H9 (cell line): ENCODE measurements around the gene TPRN. TPM values are rescaled to one million over a fixed set of nuclear protein-coding genes. Genes with fewer than 3 reads are reported as not detected.
A peak's percentile ranks its signal among the peaks of the same experiment; 100 is the strongest.

ENCODE experiments used
- DNase-seq: peaks from one replicate; pipeline ENCODE4 v3.0.0-alpha.2; 2017
- H2AFZ ChIP-seq: one replicate; pipeline ENCODE4 v1.6.1; 2013; ENCODE audit warnings: mild to moderate bottlenecking, low read length, control low read depth, moderate library complexity
- H2AK5ac ChIP-seq: 2 replicates; pipeline ENCODE4 v1.6.1; 2013; ENCODE audit warnings: low read length, control low read depth, mixed read lengths; ENCODE audit not compliant: insufficient read length
- H2BK120ac ChIP-seq: one replicate; pipeline ENCODE4 v1.6.1; 2013; ENCODE audit warnings: low read depth, mild to moderate bottlenecking, low read length, control low read depth, inconsistent platforms; ENCODE audit not compliant: poor library complexity, severe bottlenecking
- H2BK12ac ChIP-seq: 2 replicates; pipeline ENCODE4 v1.6.1; 2013; ENCODE audit warnings: low read length, control low read depth, mixed read lengths, low read depth; ENCODE audit not compliant: insufficient read length
- H2BK15ac ChIP-seq: 2 replicates; pipeline ENCODE4 v1.6.1; 2013; ENCODE audit warnings: low read depth, low read length, control low read depth
- H2BK20ac ChIP-seq: one replicate; pipeline ENCODE4 v1.6.1; 2013; ENCODE audit warnings: low read depth, mild to moderate bottlenecking, low read length, control low read depth, inconsistent platforms; ENCODE audit not compliant: poor library complexity, severe bottlenecking
- H2BK5ac ChIP-seq: 2 replicates; pipeline ENCODE4 v1.6.1; 2013; ENCODE audit warnings: low read length, control low read depth, mixed read lengths; ENCODE audit not compliant: insufficient read length
- H3K14ac ChIP-seq: 2 replicates; pipeline ENCODE4 v1.6.1; 2013; ENCODE audit warnings: low read length, control low read depth; ENCODE audit not compliant: insufficient read depth
- H3K18ac ChIP-seq: 2 replicates; pipeline ENCODE4 v1.6.1; 2013; ENCODE audit warnings: low read depth, mild to moderate bottlenecking, mixed read lengths, low read length, control low read depth; ENCODE audit not compliant: insufficient read length
- H3K23ac ChIP-seq: 2 replicates; pipeline ENCODE4 v1.6.1; 2013; ENCODE audit warnings: low read length, control low read depth, mixed read lengths, low read depth; ENCODE audit not compliant: insufficient read length
- H3K23me2 ChIP-seq: 2 replicates; pipeline ENCODE4 v1.6.1; 2013; ENCODE audit warnings: low read depth, mild to moderate bottlenecking, mixed read lengths, low read length, control low read depth; ENCODE audit not compliant: insufficient read length, poor library complexity, severe bottlenecking
- H3K27ac ChIP-seq: 2 replicates; pipeline ENCODE4 v1.5.1; 2013; ENCODE audit warnings: low read length, control low read depth, mixed read lengths, low read depth; ENCODE audit not compliant: insufficient read length
- H3K27me3 ChIP-seq: 2 replicates; pipeline ENCODE4 v1.6.1; 2013; ENCODE audit warnings: low read length, control low read depth, inconsistent platforms; ENCODE audit not compliant: insufficient read depth
- H3K4ac ChIP-seq: 2 replicates; pipeline ENCODE4 v1.6.1; 2013; ENCODE audit warnings: low read depth, mild to moderate bottlenecking, control low read depth, inconsistent platforms, low read length, moderate library complexity
- H3K4me1 ChIP-seq: 2 replicates; pipeline ENCODE4 v1.6.1; 2013; ENCODE audit warnings: low read length, control low read depth, inconsistent platforms; ENCODE audit not compliant: insufficient read depth
- H3K4me2 ChIP-seq: 2 replicates; pipeline ENCODE4 v1.6.1; 2013; ENCODE audit warnings: low read length, control low read depth, mixed read lengths; ENCODE audit not compliant: insufficient read length, insufficient read depth
- H3K56ac ChIP-seq: 2 replicates; pipeline ENCODE4 v1.6.1; 2013; ENCODE audit warnings: low read depth, mild to moderate bottlenecking, mixed read lengths, low read length, control low read depth; ENCODE audit not compliant: insufficient read length
- H3K79me1 ChIP-seq: 2 replicates; pipeline ENCODE4 v1.6.1; 2013; ENCODE audit warnings: low read depth, mild to moderate bottlenecking, moderate library complexity, low read length, control low read depth, inconsistent platforms; ENCODE audit not compliant: insufficient read depth, poor library complexity, severe bottlenecking
- H3K79me2 ChIP-seq: 2 replicates; pipeline ENCODE4 v1.6.1; 2013; ENCODE audit warnings: low read length, control low read depth, inconsistent platforms; ENCODE audit not compliant: insufficient read depth
- H3K9ac ChIP-seq: 2 replicates; pipeline ENCODE4 v1.6.1; 2013; ENCODE audit warnings: low read length, control low read depth, mixed read lengths; ENCODE audit not compliant: insufficient read length; ENCODE audit errors: extremely low read depth
- H3K9me3 ChIP-seq: one replicate; pipeline ENCODE4 v1.6.1; 2013; ENCODE audit warnings: low read depth, low read length, inconsistent platforms; ENCODE audit not compliant: control insufficient read depth
- H3T11ph ChIP-seq: one replicate; pipeline ENCODE4 v1.6.1; 2013; ENCODE audit warnings: mild to moderate bottlenecking, low read length, control low read depth, inconsistent platforms
- H4K20me1 ChIP-seq: one replicate; pipeline ENCODE4 v1.6.1; 2013; ENCODE audit not compliant: control insufficient read depth, insufficient read length, insufficient read depth
- H4K5ac ChIP-seq: 2 replicates; pipeline ENCODE4 v1.6.1; 2013; ENCODE audit warnings: low read depth, mild to moderate bottlenecking, mixed read lengths, low read length, control low read depth; ENCODE audit not compliant: insufficient read length
- H4K8ac ChIP-seq: replicated peaks from 2 replicates; pipeline ENCODE4 v1.6.1; 2013; ENCODE audit warnings: low read length, control low read depth, mixed read lengths, low read depth; ENCODE audit not compliant: insufficient read length
- H4K91ac ChIP-seq: 2 replicates; pipeline ENCODE4 v1.6.1; 2013; ENCODE audit warnings: low read depth, mild to moderate bottlenecking, moderate library complexity, mixed read lengths, low read length, control low read depth; ENCODE audit not compliant: insufficient read length
- H3K27ac Mint-ChIP-seq, 3 experiments: 2 replicates in 2 of 3; 3 replicates in 1 of 3; pipeline ENCODE4 v1.8.0; 2020 to 2021; ENCODE audit warnings: mixed read lengths in 3 of 3, mild to moderate bottlenecking in 1 of 3, moderate library complexity in 1 of 3
- H3K27me3 Mint-ChIP-seq: 2 replicates; pipeline ENCODE4 v1.8.0; 2021; ENCODE audit warnings: low read depth, mild to moderate bottlenecking, moderate library complexity, mixed read lengths
- H3K36me3 Mint-ChIP-seq, 3 experiments: 2 replicates in 2 of 3; 3 replicates in 1 of 3; pipeline ENCODE4 v1.8.0; 2020 to 2021; ENCODE audit warnings: low read depth in 3 of 3, mixed read lengths in 3 of 3; ENCODE audit not compliant: insufficient read depth in 1 of 3
- H3K4me1 Mint-ChIP-seq, 2 experiments: 2 replicates each; pipeline ENCODE4 v1.8.0; 2020; ENCODE audit warnings: mixed read lengths in 2 of 2
- H3K4me3 Mint-ChIP-seq, 2 experiments: 2 replicates in 1 of 2; 3 replicates in 1 of 2; pipeline ENCODE4 v1.8.0; 2020 to 2021; ENCODE audit warnings: mild to moderate bottlenecking in 2 of 2, mixed read lengths in 2 of 2, moderate library complexity in 1 of 2
- H3K9me3 Mint-ChIP-seq, 2 experiments: 2 replicates in 1 of 2; 3 replicates in 1 of 2; pipeline ENCODE4 v1.8.0; 2020; ENCODE audit warnings: mild to moderate bottlenecking in 2 of 2, mixed read lengths in 2 of 2, moderate library complexity in 1 of 2
- WGBS: extraction: QIAGEN DNeasy Blood & Tissue Kit; methylation state at CpG from one replicate; pipeline ENCODE4 v1.1.7; 2013; ENCODE audit warnings: missing lambda C conversion rate, low lambda C conversion rate, mixed read lengths; ENCODE audit not compliant: insufficient read length; ENCODE audit errors: extremely low coverage; 5-methylcytosine and 5-hydroxymethylcytosine counted together
- total RNA-seq: library from RNA; stranded (reverse); gene quantifications from 2 replicates; pipeline ENCODE4 v1.2.1, GENCODE V29; 2021
- TF ChIP-seq, protein P1 (sequence below): fragments of 200-600 bp; sonication (generic); conservative IDR thresholded peaks from 3 replicates; pipeline ENCODE4 v1.8.0; 2021; ENCODE audit warnings: antibody characterized with exemption, mild to moderate bottlenecking

TPRN gene
- total RNA-seq, 1 experiment from 2014 or later: 30.7 TPM

DNA sequence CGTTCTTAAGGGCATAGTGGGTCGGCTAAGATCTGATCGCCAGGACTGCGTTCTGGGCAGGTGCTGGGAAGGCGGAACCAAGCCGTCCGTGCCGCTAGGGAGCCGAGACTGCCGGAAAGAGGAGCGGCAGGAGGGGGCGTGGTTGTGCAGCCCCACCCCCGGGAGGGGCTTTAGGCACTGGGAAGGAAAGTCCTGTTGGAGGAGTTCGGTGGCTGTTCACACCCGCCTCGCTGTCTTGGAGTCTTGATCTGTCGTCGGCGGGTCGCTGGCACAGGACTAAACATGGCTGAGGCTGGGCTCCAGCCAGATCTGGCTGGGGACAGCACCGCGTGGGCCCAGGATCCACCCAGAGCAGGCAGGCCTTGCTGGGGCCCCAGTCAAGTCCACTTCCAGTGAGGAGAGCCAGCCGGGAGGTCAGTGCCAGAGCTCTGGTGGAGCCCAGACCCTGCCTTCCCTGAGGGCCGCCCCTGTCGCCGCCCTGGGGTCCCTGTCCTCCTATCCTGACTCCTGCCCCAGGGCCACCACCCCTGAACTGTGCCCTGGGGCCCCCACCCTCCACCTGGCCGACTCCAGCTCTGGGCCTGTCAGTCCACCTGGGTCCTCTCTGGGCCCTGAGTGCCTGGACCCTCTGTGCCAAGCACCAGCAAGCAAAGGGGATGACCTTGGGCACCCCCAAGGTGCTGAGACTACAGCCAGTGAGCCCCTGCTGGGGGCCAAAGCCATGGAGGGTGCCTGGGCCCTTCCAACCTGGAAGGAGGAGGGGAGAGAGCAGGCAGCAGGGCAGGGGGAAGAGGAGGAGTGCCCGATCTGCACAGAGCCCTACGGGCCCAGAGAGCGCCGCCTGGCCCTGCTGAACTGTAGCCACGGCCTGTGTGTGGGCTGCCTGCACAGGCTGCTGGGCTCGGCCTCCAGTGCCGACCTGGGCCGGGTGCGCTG is 17.0 kb upstream of the TPRN start:
- H3K9ac ChIP-seq: no peak overlapping the region
- Mint-ChIP-seq H3K4me1 (peaks cover 4 to 5% of the 10 kb centered on the region in 2 experiments), H3K27ac (no peak overlapping the region), H3K36me3 (peaks cover 3 to 23% (median 10%) of the 10 kb centered on the region in 3 experiments; a peak in 5 of 7 replicates), H3K9me3 (no peaks in the 10 kb centered on the region), H3K27me3 (no peaks in the 10 kb centered on the region), H3K4me3 (peak overlapping the region in 1 of 2 experiments; percentile 55; a peak in 1 of 5 replicates)
- H3K4ac ChIP-seq: no peak overlapping the region
- no peak overlapping the region for H2AFZ ChIP-seq
- no peak overlapping the region for H3T11ph ChIP-seq
- H3K56ac ChIP-seq: no peak overlapping the region
- TF ChIP-seq, protein P1, sequence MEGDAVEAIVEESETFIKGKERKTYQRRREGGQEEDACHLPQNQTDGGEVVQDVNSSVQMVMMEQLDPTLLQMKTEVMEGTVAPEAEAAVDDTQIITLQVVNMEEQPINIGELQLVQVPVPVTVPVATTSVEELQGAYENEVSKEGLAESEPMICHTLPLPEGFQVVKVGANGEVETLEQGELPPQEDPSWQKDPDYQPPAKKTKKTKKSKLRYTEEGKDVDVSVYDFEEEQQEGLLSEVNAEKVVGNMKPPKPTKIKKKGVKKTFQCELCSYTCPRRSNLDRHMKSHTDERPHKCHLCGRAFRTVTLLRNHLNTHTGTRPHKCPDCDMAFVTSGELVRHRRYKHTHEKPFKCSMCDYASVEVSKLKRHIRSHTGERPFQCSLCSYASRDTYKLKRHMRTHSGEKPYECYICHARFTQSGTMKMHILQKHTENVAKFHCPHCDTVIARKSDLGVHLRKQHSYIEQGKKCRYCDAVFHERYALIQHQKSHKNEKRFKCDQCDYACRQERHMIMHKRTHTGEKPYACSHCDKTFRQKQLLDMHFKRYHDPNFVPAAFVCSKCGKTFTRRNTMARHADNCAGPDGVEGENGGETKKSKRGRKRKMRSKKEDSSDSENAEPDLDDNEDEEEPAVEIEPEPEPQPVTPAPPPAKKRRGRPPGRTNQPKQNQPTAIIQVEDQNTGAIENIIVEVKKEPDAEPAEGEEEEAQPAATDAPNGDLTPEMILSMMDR: no peak; the same call in 2 of the 3 replicates
- H2BK12ac ChIP-seq: no peak overlapping the region
- H2AK5ac ChIP-seq: no peak overlapping the region
- peak; percentile 89 for DNase-seq
- WGBS: no CpG with 5 or more reads among the region's 36 CpGs
- no peak overlapping the region for H3K23ac ChIP-seq
- H2BK15ac ChIP-seq: no peak overlapping the region
- no peak overlapping the region for H3K4me2 ChIP-seq
- H2BK5ac ChIP-seq: no peak overlapping the region
- no peaks in the 10 kb centered on the region for H3K79me2 ChIP-seq
- H3K79me1 ChIP-seq: no peaks in the 10 kb centered on the region
- H3K23me2 ChIP-seq: peaks cover 4% of the 10 kb centered on the region
- no peak overlapping the region for H2BK120ac ChIP-seq
- H3K27me3 ChIP-seq: no peaks in the 10 kb centered on the region
- no peak overlapping the region for H4K91ac ChIP-seq
- H4K8ac ChIP-seq: no peak overlapping the region
- H3K27ac ChIP-seq: no peak overlapping the region
- H4K20me1 ChIP-seq: no peaks in the 10 kb centered on the region
- H3K9me3 ChIP-seq: no peaks in the 10 kb centered on the region
- H3K4me1 ChIP-seq: no peaks in the 10 kb centered on the region; the same call in 1 of the 2 replicates
- H2BK20ac ChIP-seq: no peak overlapping the region
- no peak overlapping the region for H3K18ac ChIP-seq
- H3K14ac ChIP-seq: no peak overlapping the region
- H4K5ac ChIP-seq: no peak overlapping the region
